Fibroblast of the aortic adventitia (primary cell): ENCODE data around the gene SLC2A13. TPM values are rescaled to one million over a fixed set of nuclear protein-coding genes. Genes with fewer than 3 reads are reported as not detected.

Experiments used
- DNase-seq: peaks from one replicate; pipeline ENCODE4 v3.0.0-alpha.2; 2010; ENCODE audit warnings: low read depth
- H3K4me3 ChIP-seq: 2 replicates; pipeline ENCODE4 v1.5.1; 2011; ENCODE audit warnings: low read depth, mild to moderate bottlenecking, control low read depth, low read length, moderate library complexity
- total RNA-seq: library from RNA; depleted of rRNA; stranded (reverse); fragments of >200 nt; gene quantifications from 2 replicates; pipeline ENCODE4 v1.2.3, GENCODE V29; 2012; ENCODE audit warnings: low replicate concordance
- TF ChIP-seq, protein P1 (sequence below): IDR thresholded peaks from 2 replicates; pipeline ENCODE4 v1.5.1; 2011; ENCODE audit warnings: mild to moderate bottlenecking, low read length, control low read depth, inconsistent platforms; ENCODE audit not compliant: insufficient read depth

The SLC2A13 gene
- total RNA-seq, 1 donor, result 16.6 TPM

GRCh38 chr12:39782026-39782545 is 323.8 kb downstream of the SLC2A13 start:
- H3K4me3 ChIP-seq, result no peak overlapping the region
- no peak for DNase-seq
- TF ChIP-seq, protein P1, sequence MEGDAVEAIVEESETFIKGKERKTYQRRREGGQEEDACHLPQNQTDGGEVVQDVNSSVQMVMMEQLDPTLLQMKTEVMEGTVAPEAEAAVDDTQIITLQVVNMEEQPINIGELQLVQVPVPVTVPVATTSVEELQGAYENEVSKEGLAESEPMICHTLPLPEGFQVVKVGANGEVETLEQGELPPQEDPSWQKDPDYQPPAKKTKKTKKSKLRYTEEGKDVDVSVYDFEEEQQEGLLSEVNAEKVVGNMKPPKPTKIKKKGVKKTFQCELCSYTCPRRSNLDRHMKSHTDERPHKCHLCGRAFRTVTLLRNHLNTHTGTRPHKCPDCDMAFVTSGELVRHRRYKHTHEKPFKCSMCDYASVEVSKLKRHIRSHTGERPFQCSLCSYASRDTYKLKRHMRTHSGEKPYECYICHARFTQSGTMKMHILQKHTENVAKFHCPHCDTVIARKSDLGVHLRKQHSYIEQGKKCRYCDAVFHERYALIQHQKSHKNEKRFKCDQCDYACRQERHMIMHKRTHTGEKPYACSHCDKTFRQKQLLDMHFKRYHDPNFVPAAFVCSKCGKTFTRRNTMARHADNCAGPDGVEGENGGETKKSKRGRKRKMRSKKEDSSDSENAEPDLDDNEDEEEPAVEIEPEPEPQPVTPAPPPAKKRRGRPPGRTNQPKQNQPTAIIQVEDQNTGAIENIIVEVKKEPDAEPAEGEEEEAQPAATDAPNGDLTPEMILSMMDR, result no peak

- H3K4me3 ChIP-seq, result no peak overlapping the region
- TF ChIP-seq, protein P1, result no peak
- DNase-seq, result no peak
Observed at GRCh38 chr12:39780913-39781446, 324.9 kb downstream of the SLC2A13 start.

DNA sequence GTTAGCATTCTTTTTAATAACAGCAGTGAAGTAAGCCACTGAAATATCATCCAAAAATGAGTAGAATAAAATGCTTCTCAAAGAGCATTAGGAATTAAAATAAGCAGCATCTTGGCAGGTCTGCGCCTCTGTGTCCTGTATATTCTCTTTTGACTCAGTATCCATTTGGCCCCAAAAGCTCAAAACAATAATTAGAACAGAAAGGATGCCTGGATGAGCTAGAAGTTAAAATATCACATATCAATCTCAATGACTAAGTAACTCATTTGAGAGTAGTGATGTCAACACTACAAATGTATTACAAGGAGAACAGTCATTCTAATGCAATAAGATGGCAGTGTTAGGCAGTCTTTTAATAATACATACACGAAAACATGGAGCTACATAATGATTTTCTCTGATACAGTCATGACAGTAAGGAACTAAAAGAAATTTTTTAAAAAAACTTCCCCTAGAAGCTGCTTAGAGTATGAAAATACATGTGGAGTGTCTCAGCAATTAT is 325.4 kb downstream of the SLC2A13 start:
- no peak overlapping the region for H3K4me3 ChIP-seq
- TF ChIP-seq, protein P1, result no peak
- DNase-seq, result no peak

DNA sequence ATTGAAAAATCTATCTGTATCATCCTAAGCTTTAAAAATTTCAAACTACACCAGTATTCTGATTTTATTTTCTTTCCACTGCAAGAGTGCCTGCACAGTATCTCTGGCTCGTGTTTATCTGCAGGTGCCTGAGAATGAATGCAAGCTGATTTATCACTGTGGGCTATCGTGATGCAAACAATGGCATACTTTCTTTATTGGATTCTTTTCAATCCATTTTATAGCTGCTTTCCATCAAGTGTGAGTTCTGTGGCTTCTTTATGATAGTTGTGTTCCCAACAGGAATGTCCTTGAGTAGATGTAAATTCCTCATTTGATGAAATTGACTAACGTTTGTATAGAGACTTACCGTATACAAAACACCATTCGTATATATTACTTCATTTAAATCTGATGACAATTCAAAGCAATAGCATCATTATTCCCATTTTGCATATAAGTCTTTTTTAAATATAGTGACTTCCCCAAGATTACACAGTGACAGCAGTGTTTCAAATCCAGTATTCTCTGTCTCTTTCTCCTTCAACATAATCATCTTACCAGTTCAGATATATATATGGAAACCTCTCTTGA is 326.0 kb downstream of the SLC2A13 start:
- H3K4me3 ChIP-seq, result no peak overlapping the region
- TF ChIP-seq, protein P1, result no peak
- DNase-seq, result no peak

- H3K4me3 ChIP-seq, result no peak overlapping the region
- no peak for DNase-seq
- TF ChIP-seq, protein P1, result no peak
Observed at GRCh38 chr12:39777465-39777864, 328.4 kb downstream of the SLC2A13 start.

- TF ChIP-seq, protein P1, result no peak
Observed at GRCh38 chr12:39773266-39773665, 332.6 kb downstream of the SLC2A13 start.

DNA sequence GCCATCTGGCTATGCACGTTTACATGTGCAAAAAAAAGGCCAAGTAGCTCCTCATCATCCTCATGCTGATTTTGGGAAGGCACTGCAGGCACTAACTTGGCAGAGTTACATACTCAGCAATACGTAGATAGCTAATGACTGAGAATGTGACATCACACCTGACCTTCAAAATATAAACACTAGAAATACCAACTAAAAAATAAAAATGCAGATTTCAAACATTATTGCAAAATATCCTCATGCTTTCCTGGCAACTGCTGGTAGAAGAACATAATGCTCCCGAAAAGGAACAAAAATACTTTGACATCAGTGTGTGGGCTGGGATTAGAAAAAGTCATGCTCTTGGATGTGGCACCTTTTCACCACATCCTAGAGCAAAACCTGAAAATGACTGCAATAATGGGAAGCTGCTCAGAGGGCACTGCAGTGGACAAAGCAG is 333.0 kb downstream of the SLC2A13 start:
- H3K4me3 ChIP-seq, result no peak overlapping the region
- DNase-seq, result peak; percentile 5
- TF ChIP-seq, protein P1, result no peak

More at GRCh38 chr12:39773266-39773665, 332.6 kb downstream of the SLC2A13 start:
- H3K4me3 ChIP-seq, result no peak overlapping the region
- no peak for DNase-seq
